ENCODE measurements around the gene DAD1.

Gene DAD1

DNA sequence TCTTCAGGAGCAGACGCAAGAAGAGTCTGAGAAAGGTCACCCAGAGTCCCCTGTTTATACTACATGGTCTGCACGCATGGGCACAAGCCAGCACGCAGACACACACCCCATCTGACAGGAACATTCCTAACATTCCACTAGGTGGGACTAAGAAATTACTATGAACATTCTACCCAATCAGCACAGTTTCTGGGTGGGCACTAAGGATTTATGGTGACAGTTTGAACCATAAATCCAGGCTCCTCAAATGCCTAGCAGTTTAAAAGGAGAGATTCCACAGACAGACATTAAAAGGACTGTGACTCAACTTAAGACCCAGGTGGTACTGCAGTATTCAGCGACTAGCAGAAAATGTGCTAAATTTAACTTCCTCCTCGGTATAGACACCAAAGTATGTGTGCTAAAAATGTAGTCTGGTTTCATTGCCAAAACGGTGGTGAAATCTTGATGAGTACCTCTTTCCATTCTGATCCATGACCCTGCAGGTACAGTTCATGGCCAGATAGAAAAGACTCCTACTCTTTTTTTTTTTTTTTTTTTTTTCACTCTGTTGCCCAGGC, 25.3 kb upstream of the DAD1 start:
- Histone ChIP-seq H3K27me3 (ENCODE audit: control insufficient read depth, insufficient read depth, low read length) (no peaks in the 10 kb centered on the region), H3K4me1 (ENCODE audit: control insufficient read depth, insufficient read depth, low read length) (peaks cover 27% of the 10 kb centered on the region), H3K9me3 (replicated peaks; ENCODE audit: low read length) (no peaks in the 10 kb centered on the region), H3K4me3 (ENCODE audit: low read length) (no peak overlapping the region), H3K36me3 (ENCODE audit: insufficient read depth, low read length) (peaks cover 21% of the 10 kb centered on the region), H3K9ac (ENCODE audit: low read depth, low read length) (peak overlapping the region; percentile 14), H3K4me2 (ENCODE audit: low read length) (peak overlapping the region; percentile 24)

DNA sequence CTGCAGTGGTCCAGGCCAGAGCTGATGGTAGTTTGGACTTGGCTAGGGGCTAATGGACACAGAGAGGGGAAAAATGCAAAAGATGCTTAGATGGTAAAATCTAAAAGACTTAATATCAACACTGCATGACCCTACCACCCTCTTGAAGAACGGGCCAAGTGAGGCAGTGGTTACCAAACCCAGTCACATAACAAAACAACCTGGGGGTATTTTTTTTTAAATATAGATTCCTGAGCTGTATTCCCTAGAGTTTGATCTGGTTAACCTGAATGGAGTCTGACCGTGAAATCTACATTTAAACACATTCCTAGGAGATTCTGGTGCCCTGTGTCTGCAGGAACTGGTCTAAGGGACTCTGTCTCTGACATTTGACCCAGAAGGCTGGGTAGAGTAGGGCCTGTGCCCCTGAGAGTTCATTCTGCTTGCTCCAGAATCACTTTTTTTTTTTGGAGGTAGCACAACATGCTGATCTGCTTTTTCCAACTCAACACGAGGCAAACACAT, 24.8 kb upstream of the DAD1 start:
- peak overlapping the region; percentile 52 for H3K4me2 ChIP-seq (ENCODE audit: low read length)
- peaks cover 27% of the 10 kb centered on the region for H3K4me1 ChIP-seq (ENCODE audit: control insufficient read depth, insufficient read depth, low read length)
- no peaks in the 10 kb centered on the region for H3K27me3 ChIP-seq (ENCODE audit: control insufficient read depth, insufficient read depth, low read length)
- H3K9ac ChIP-seq (ENCODE audit: low read depth, low read length), result peak overlapping the region; percentile 72
- peaks cover 21% of the 10 kb centered on the region for H3K36me3 ChIP-seq (ENCODE audit: insufficient read depth, low read length)
- H3K9me3 ChIP-seq (replicated peaks; ENCODE audit: low read length), result no peaks in the 10 kb centered on the region
- H3K4me3 ChIP-seq (ENCODE audit: low read length), result no peak overlapping the region

DNA sequence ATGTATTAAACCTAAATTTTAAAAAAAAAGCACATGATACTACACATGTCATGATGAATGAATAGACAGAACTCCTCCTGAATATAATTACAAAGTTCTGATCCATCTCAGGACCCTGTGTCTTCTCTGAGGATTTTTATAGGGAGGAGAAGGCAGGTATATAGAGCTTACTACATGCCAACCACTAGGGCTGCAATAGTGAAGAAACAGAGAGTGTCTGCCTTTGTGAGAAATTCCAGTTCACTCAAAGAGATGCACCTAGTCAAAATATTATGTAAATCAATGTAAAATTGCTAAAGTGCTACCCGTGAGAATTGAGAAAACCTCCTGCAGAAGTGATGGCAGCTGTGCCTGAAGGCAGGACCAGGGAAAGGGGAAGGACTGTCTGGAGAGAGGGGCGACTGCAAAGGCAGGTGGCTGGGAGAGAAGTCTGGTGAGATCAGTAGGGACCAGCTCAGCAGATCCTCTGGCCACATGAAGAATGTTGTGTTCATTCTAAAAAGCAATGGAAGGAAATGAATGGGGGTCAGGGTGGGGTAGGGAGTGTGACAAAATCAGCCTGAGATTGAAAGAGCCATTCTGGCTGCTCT, 24.2 kb upstream of the DAD1 start:
- H3K9ac ChIP-seq (ENCODE audit: low read depth, low read length), result peak overlapping the region; percentile 72
- H3K4me2 ChIP-seq (ENCODE audit: low read length), result peak overlapping the region; percentile 52
- H3K36me3 ChIP-seq (ENCODE audit: insufficient read depth, low read length), result peaks cover 24% of the 10 kb centered on the region
- H3K9me3 ChIP-seq (replicated peaks; ENCODE audit: low read length), result no peaks in the 10 kb centered on the region
- H3K4me3 ChIP-seq (ENCODE audit: low read length), result no peak overlapping the region
- H3K27me3 ChIP-seq (ENCODE audit: control insufficient read depth, insufficient read depth, low read length), result no peaks in the 10 kb centered on the region
- H3K4me1 ChIP-seq (ENCODE audit: control insufficient read depth, insufficient read depth, low read length), result peaks cover 27% of the 10 kb centered on the region

DNA sequence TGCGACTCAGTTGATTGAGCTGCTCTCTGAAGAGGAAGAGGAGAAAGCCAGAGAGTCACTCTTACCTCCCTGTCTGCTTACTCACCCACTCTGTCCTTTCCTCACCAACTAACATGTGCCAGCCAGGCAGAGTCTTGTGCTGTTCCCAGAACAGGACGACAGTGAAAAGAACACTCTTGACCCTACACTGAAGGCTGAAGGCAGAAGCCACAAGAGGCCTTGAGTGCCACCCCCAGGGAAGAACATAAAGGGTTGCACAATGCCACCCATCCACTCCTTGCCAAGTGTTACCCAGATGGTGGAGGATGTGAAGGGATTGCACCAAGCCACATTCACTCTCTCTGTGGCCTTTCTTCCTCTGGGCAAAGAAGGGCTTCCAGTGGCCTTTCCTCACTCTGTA, 21.9 kb upstream of the DAD1 start:
- Histone ChIP-seq H3K27me3 (ENCODE audit: control insufficient read depth, insufficient read depth, low read length) (no peaks in the 10 kb centered on the region), H3K4me2 (ENCODE audit: low read length) (no peak overlapping the region), H3K36me3 (ENCODE audit: insufficient read depth, low read length) (peaks cover 37% of the 10 kb centered on the region), H3K9me3 (replicated peaks; ENCODE audit: low read length) (no peaks in the 10 kb centered on the region), H3K9ac (ENCODE audit: low read depth, low read length) (no peak overlapping the region), H3K4me3 (ENCODE audit: low read length) (no peak overlapping the region), H3K4me1 (ENCODE audit: control insufficient read depth, insufficient read depth, low read length) (peaks cover 44% of the 10 kb centered on the region)

GRCh38 chr14:22607291-22607690, 18.3 kb upstream of the DAD1 start:
- Histone ChIP-seq H3K27me3 (ENCODE audit: control insufficient read depth, insufficient read depth, low read length) (no peaks in the 10 kb centered on the region), H3K4me1 (ENCODE audit: control insufficient read depth, insufficient read depth, low read length) (peaks cover 35% of the 10 kb centered on the region), H3K36me3 (ENCODE audit: insufficient read depth, low read length) (peaks cover 63% of the 10 kb centered on the region), H3K4me2 (ENCODE audit: low read length) (no peak overlapping the region), H3K9ac (ENCODE audit: low read depth, low read length) (peak overlapping the region; percentile 45), H3K9me3 (replicated peaks; ENCODE audit: low read length) (no peaks in the 10 kb centered on the region), H3K4me3 (ENCODE audit: low read length) (no peak overlapping the region)

DNA sequence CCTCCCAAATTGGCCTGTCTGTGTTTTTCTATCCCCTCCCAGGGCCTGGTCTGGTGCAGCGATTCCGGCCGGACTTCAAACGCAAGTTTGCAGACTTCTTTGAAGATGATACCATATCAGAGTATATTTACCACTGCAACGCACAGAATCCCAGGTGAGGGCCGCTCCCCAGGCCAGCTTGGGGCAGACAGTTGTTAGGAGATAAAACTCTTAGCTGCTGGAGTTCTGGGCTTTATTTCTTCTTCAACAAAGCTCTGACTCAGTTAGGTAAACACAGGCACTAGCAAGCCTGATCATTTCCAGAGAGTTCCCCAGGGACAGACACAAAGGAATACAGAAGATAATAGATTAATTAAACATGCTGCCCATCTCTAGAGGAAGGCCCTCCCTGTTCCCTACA, 17.4 kb upstream of the DAD1 start:
- Histone ChIP-seq H3K9me3 (replicated peaks; ENCODE audit: low read length) (no peaks in the 10 kb centered on the region), H3K4me3 (ENCODE audit: low read length) (no peak overlapping the region), H3K4me2 (ENCODE audit: low read length) (no peak overlapping the region), H3K27me3 (ENCODE audit: control insufficient read depth, insufficient read depth, low read length) (no peaks in the 10 kb centered on the region), H3K36me3 (ENCODE audit: insufficient read depth, low read length) (peaks cover 66% of the 10 kb centered on the region), H3K4me1 (ENCODE audit: control insufficient read depth, insufficient read depth, low read length) (peaks cover 37% of the 10 kb centered on the region), H3K9ac (ENCODE audit: low read depth, low read length) (peak overlapping the region; percentile 41)

- Histone ChIP-seq H3K4me2 (ENCODE audit: low read length) (peak overlapping the region; percentile 19), H3K9ac (ENCODE audit: low read depth, low read length) (peak overlapping the region; percentile 47), H3K4me3 (ENCODE audit: low read length) (no peak overlapping the region), H3K4me1 (ENCODE audit: control insufficient read depth, insufficient read depth, low read length) (peaks cover 46% of the 10 kb centered on the region), H3K27me3 (ENCODE audit: control insufficient read depth, insufficient read depth, low read length) (no peaks in the 10 kb centered on the region), H3K9me3 (replicated peaks; ENCODE audit: low read length) (no peaks in the 10 kb centered on the region), H3K36me3 (ENCODE audit: insufficient read depth, low read length) (peaks cover 45% of the 10 kb centered on the region)
Observed at GRCh38 chr14:22602862-22603261, 13.8 kb upstream of the DAD1 start.

DNA sequence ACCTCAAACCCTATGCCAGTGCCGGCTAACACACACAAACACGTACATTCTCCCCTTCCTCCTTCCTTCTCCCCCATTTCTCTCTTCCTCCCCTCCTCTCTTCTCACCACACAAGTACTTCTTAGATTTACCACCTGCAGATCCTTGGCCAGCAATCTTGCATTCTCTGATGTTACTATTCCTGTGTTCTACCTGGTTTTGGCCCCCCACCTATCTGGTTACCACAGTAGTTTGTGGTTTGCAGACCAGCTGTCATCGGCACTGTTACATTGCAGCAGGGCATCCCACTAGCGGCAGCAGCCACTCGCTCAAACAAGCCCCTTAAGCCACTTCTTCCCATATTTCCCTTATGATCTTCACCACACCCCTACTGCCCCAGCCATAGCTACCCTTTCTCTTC, 13.0 kb upstream of the DAD1 start:
- peaks cover 38% of the 10 kb centered on the region for H3K36me3 ChIP-seq (ENCODE audit: insufficient read depth, low read length)
- H3K9ac ChIP-seq (ENCODE audit: low read depth, low read length), result peak overlapping the region; percentile 47
- no peaks in the 10 kb centered on the region for H3K9me3 ChIP-seq (replicated peaks; ENCODE audit: low read length)
- H3K4me3 ChIP-seq (ENCODE audit: low read length), result no peak overlapping the region
- H3K27me3 ChIP-seq (ENCODE audit: control insufficient read depth, insufficient read depth, low read length), result no peaks in the 10 kb centered on the region
- H3K4me1 ChIP-seq (ENCODE audit: control insufficient read depth, insufficient read depth, low read length), result peaks cover 40% of the 10 kb centered on the region
- H3K4me2 ChIP-seq (ENCODE audit: low read length), result no peak overlapping the region

GRCh38 chr14:22601456-22601855, 12.4 kb upstream of the DAD1 start:
- Histone ChIP-seq H3K36me3 (ENCODE audit: insufficient read depth, low read length) (peaks cover 35% of the 10 kb centered on the region), H3K9me3 (replicated peaks; ENCODE audit: low read length) (no peaks in the 10 kb centered on the region), H3K9ac (ENCODE audit: low read depth, low read length) (no peak overlapping the region), H3K27me3 (ENCODE audit: control insufficient read depth, insufficient read depth, low read length) (no peaks in the 10 kb centered on the region), H3K4me1 (ENCODE audit: control insufficient read depth, insufficient read depth, low read length) (peaks cover 35% of the 10 kb centered on the region), H3K4me2 (ENCODE audit: low read length) (no peak overlapping the region), H3K4me3 (ENCODE audit: low read length) (no peak overlapping the region)

DNA sequence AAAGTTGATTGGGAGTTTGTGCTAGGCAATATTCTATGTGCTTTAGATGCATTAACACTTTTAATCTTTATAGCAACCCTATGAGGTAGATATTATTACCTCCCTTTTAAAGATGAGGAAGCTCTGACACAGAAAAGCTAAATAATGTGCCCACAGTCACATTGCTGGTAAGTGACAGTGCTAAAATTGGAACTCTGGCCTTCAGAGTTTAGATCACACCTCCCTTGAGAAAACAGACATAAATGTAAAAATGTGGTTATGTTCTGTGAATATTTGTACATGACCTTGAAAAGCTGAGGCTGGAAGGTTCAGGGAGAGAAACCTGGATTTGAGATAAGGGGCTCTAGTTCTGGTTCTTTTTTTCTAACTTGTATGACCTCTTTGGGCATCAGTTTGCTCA, 11.0 kb upstream of the DAD1 start:
- Histone ChIP-seq H3K4me3 (ENCODE audit: low read length) (no peak overlapping the region), H3K4me2 (ENCODE audit: low read length) (peak overlapping the region; percentile 97), H3K27me3 (ENCODE audit: control insufficient read depth, insufficient read depth, low read length) (peaks cover under 1% of the 10 kb centered on the region), H3K36me3 (ENCODE audit: insufficient read depth, low read length) (peaks cover 27% of the 10 kb centered on the region), H3K9me3 (replicated peaks; ENCODE audit: low read length) (no peaks in the 10 kb centered on the region), H3K4me1 (ENCODE audit: control insufficient read depth, insufficient read depth, low read length) (peaks cover 25% of the 10 kb centered on the region), H3K9ac (ENCODE audit: low read depth, low read length) (peak overlapping the region; percentile 84)

- H3K9me3 ChIP-seq (replicated peaks; ENCODE audit: low read length), result no peaks in the 10 kb centered on the region
- peaks cover 21% of the 10 kb centered on the region for H3K36me3 ChIP-seq (ENCODE audit: insufficient read depth, low read length)
- peak overlapping the region; percentile 84 for H3K9ac ChIP-seq (ENCODE audit: low read depth, low read length)
- H3K27me3 ChIP-seq (ENCODE audit: control insufficient read depth, insufficient read depth, low read length), result peaks cover 4% of the 10 kb centered on the region
- peak overlapping the region; percentile 97 for H3K4me2 ChIP-seq (ENCODE audit: low read length)
- peaks cover 25% of the 10 kb centered on the region for H3K4me1 ChIP-seq (ENCODE audit: control insufficient read depth, insufficient read depth, low read length)
- H3K4me3 ChIP-seq (ENCODE audit: low read length), result peak overlapping the region; percentile 76
Observed at GRCh38 chr14:22599349-22599748, 10.3 kb upstream of the DAD1 start.

- Histone ChIP-seq H3K9ac (ENCODE audit: low read depth, low read length) (peak overlapping the region; percentile 84), H3K4me2 (ENCODE audit: low read length) (peak overlapping the region; percentile 97), H3K4me1 (ENCODE audit: control insufficient read depth, insufficient read depth, low read length) (peaks cover 25% of the 10 kb centered on the region), H3K9me3 (replicated peaks; ENCODE audit: low read length) (no peaks in the 10 kb centered on the region), H3K36me3 (ENCODE audit: insufficient read depth, low read length) (peaks cover 18% of the 10 kb centered on the region), H3K4me3 (ENCODE audit: low read length) (peak overlapping the region; percentile 76), H3K27me3 (ENCODE audit: control insufficient read depth, insufficient read depth, low read length) (peaks cover 4% of the 10 kb centered on the region)
Observed at GRCh38 chr14:22598896-22599244, 9.8 kb upstream of the DAD1 start.

All from skeletal muscle satellite cell (primary cell).